H1 (cell line): ENCODE data around the gene BTG3. TPM values are rescaled to one million over a fixed set of nuclear protein-coding genes. Genes with fewer than 3 reads are reported as not detected.
A peak's percentile ranks its signal among the peaks of the same experiment; 100 is the strongest.

ENCODE experiments used
- BRCA1 ChIP-seq: IDR thresholded peaks from 2 replicates; pipeline ENCODE4 v1.6.1; 2012; ENCODE audit warnings: low read depth, low read length, improper control_type of control experiment
- CBX5 ChIP-seq: fragments of 300-800, 300-1000 bp; sonication (generic); IDR thresholded peaks from 2 replicates; pipeline ENCODE4 v1.7.1; 2016; ENCODE audit warnings: antibody characterized with exemption, low read length, low read depth
- CREB1 ChIP-seq: IDR thresholded peaks from 2 replicates; pipeline ENCODE4 v1.6.1; 2012; ENCODE audit warnings: inconsistent platforms
- EGR1 ChIP-seq: IDR thresholded peaks from 2 replicates; pipeline ENCODE4 v1.6.1; 2011; ENCODE audit warnings: low read depth, low read length, borderline replicate concordance
- FOSL1 ChIP-seq: IDR thresholded peaks from 2 replicates; pipeline ENCODE4 v1.6.1; 2011; ENCODE audit warnings: mild to moderate bottlenecking, low read depth, low read length, moderate library complexity; ENCODE audit not compliant: insufficient read depth
- HDAC6 ChIP-seq: IDR thresholded peaks from one replicate; pipeline ENCODE4 v1.7.1; 2012; ENCODE audit warnings: low read depth, mild to moderate bottlenecking, inconsistent platforms, low read length, moderate library complexity
- JUN ChIP-seq: IDR thresholded peaks from 2 replicates; pipeline ENCODE4 v1.6.1; 2011; ENCODE audit warnings: low read depth, mild to moderate bottlenecking, improper control_type of control experiment, low read length
- KDM4A ChIP-seq: IDR thresholded peaks from one replicate; pipeline ENCODE4 v1.7.1; 2012; ENCODE audit warnings: low read depth, mild to moderate bottlenecking, moderate library complexity, low read length, inconsistent platforms; ENCODE audit not compliant: severe bottlenecking
- PHF8 ChIP-seq: fragments of 200-600 bp; sonication (generic); conservative IDR thresholded peaks from 2 replicates; pipeline ENCODE4 v1.7.1; 2012; ENCODE audit warnings: low read depth, mild to moderate bottlenecking, inconsistent platforms, low read length, moderate library complexity
- POLR2A ChIP-seq, 2 experiments: IDR thresholded peaks; 1 replicate in 1 of 2; 2 replicates in 1 of 2; pipeline ENCODE4 v1.6.1; 2011; ENCODE audit warnings: low read depth in 2 of 2, low read length in 2 of 2, mild to moderate bottlenecking in 2 of 2; ENCODE audit errors: control extremely low read depth in 1 of 2
- POU5F1 ChIP-seq: IDR thresholded peaks from 2 replicates; pipeline ENCODE4 v1.6.1; 2011; ENCODE audit warnings: low read depth, mild to moderate bottlenecking, low read length, moderate library complexity
- TAF1 ChIP-seq: IDR thresholded peaks from 2 replicates; pipeline ENCODE4 v1.6.1; 2011; ENCODE audit warnings: mild to moderate bottlenecking, low read depth, low read length
- TAF7 ChIP-seq: optimal IDR thresholded peaks from 2 replicates; pipeline ENCODE3; 2011; ENCODE audit warnings: low read depth, mild to moderate bottlenecking, inconsistent platforms, low read length, moderate library complexity, borderline replicate concordance
- USF2 ChIP-seq: IDR thresholded peaks from 2 replicates; pipeline ENCODE4 v1.6.1; 2011; ENCODE audit warnings: low read length, improper control_type of control experiment
- polyA plus RNA-seq, 7 experiments: library from polyadenylated mRNA; depleted of rRNA in 3 of 7; stranded (reverse) in 5 of 7; unstranded in 2 of 7; fragments of >200 nt in 5 of 7; fragments of 200-250 nt in 2 of 7; gene quantifications; 1 replicate in 5 of 7; 2 replicates in 1 of 7; 4 replicates in 1 of 7; pipeline versions ENCODE4 v1.2.1 to v1.2.3, GENCODE V29; 2011 to 2013; ENCODE audit warnings: missing spikeins in 2 of 7, mixed read lengths in 2 of 7
- total RNA-seq: library from RNA; stranded (reverse); fragmentation: NEBNext Ultra II Directional; extraction: Animal tissue kit (Norgen Biotek cat#: 25700); gene quantifications from 2 replicates; pipeline ENCODE4 v1.2.1, GENCODE V29; 2021
- TF ChIP-seq, protein P1 (sequence below): IDR thresholded peaks from 2 replicates; pipeline ENCODE4 v1.6.1; 2012; ENCODE audit warnings: low read length, inconsistent platforms

Gene BTG3
- total and polyA plus RNA-seq, 2 of the 8 experiments (the other 6 are each of a cell fraction or from before 2014, with no cell fraction given), result 13.6 to 25.9 TPM

DNA sequence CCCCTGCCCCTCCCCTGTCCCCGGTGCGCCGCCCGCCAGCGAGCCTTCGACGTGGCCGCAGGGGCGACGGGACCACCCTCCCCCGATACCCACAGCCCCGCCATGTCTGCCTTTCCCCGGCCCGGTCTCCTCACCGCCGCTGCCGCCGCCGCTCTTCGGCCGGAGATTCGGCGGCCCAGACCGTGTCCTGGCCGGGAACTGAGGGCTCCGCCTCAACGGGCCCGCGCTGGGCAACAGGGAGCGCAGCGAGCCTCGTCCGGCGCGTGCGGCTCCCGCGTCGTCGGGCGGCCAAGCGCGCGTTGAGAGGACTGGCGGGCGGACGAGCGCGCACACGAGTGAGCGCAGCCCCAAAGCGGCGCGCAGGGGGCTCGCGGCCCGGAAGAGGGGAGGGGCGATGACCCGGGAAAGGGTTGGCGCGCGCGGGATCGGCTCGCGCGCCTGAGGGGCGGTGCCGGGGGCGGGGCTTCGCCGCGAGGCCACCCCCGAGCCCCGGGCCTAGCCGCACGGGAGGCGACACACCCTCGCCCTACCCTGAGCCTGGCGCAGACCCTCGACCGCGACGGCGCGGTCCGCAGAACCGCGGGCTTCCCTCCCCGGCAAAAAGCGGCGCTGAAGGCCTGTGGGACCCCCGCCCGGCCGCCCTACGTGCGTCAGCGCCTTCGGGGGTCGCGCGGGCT lies at the start of gene BTG3 (continued):
- TF ChIP-seq BRCA1 (no peak), USF2 (no peak), KDM4A (peak; percentile 35), POLR2A (IDR thresholded peaks at IDR 0.05; ENCODE audit: control extremely low read depth in 1 of 2, low read depth in 2 of 2, low read length in 2 of 2) (peak; percentile 28 to 92), TAF7 (peak; percentile 94), TAF1 (peak; percentile 91), CBX5 (no peak), POU5F1 (no peak), EGR1 (no peak), FOSL1 (0 out of 2 replicates have a peak, but pooled peaks have one; percentile 1), HDAC6 (no peak), JUN (no peak), PHF8 (peak; percentile 61; the same call in 1 of the 2 replicates), CREB1 (0 out of 2 replicates have a peak, but pooled peaks have one; percentile 20)
- TF ChIP-seq, protein P1, sequence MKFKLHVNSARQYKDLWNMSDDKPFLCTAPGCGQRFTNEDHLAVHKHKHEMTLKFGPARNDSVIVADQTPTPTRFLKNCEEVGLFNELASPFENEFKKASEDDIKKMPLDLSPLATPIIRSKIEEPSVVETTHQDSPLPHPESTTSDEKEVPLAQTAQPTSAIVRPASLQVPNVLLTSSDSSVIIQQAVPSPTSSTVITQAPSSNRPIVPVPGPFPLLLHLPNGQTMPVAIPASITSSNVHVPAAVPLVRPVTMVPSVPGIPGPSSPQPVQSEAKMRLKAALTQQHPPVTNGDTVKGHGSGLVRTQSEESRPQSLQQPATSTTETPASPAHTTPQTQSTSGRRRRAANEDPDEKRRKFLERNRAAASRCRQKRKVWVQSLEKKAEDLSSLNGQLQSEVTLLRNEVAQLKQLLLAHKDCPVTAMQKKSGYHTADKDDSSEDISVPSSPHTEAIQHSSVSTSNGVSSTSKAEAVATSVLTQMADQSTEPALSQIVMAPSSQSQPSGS, result no peak
